Measurements from ENCODE around the gene PRAC1.

PRAC1 gene

DNA sequence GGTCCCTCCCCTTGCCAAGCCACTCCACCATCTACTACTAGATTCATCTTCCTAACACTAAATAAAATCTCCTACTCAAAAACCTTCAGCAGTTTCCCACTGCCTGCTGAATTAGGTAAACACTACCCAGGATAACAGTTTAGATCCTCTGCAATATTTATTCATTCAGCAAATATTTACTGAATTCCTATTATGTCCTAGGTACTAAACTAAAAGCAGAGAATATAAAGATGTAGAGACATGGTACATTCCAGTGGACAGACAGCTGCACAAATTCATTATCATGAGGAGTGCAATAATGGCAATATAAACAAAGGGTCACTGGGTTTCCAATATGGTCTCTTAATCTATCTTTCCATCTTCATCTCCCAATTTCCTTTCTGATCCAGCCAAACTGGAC lies 37.0 kb upstream of the PRAC1 start:
- in situ Hi-C loops (cut with HindIII; ENCODE audit: low sequenced_read_pairs), result no loop called here
- TF ChIP-seq CTCF (IDR thresholded peaks at IDR 0.05; ENCODE audit: low read depth, low read length), result no peak
- no peak for DNase-seq (ENCODE audit: low read depth, low spot score)
- no peak overlapping the region for H3K4me3 ChIP-seq (ENCODE audit: low read depth, low read length)

- in situ Hi-C loops (cut with HindIII; ENCODE audit: low sequenced_read_pairs), result no loop called here
- TF ChIP-seq CTCF (IDR thresholded peaks at IDR 0.05; ENCODE audit: low read depth, low read length), result no peak
- no peak for DNase-seq (ENCODE audit: low read depth, low spot score)
- no peak overlapping the region for H3K4me3 ChIP-seq (ENCODE audit: low read depth, low read length)
Observed at GRCh38 chr17:48757524-48757961, 35.2 kb upstream of the PRAC1 start.

DNA sequence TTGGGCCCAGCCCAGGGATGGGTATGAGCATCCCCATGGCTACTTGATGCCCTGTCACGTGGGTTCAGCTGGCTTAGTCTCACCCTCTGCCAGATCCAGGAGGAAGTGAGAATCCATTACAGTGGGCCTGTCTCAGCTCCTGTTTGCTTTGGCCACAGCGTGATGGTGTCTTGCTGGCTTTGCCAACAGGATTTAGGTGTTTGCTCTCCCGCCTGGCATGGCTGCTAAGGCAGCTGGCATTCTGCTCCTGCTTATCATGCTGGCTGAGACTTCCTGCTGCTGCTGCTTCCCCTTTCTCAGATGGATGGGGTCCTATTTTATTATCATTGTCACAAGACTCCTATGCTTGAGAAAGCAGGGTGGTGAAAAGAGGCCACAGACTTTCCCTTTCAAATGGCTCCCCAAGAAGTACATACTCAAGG lies 34.5 kb upstream of the PRAC1 start:
- in situ Hi-C loops (cut with HindIII; ENCODE audit: low sequenced_read_pairs), result no loop called here
- no peak for DNase-seq (ENCODE audit: low read depth, low spot score)
- H3K4me3 ChIP-seq (ENCODE audit: low read depth, low read length), result no peak overlapping the region
- TF ChIP-seq CTCF (IDR thresholded peaks at IDR 0.05; ENCODE audit: low read depth, low read length), result no peak

GRCh38 chr17:48755356-48755755 lies 33.0 kb upstream of the PRAC1 start:
- no peak for DNase-seq (ENCODE audit: low read depth, low spot score)
- in situ Hi-C loops (cut with HindIII; ENCODE audit: low sequenced_read_pairs), result no loop called here
- TF ChIP-seq CTCF (IDR thresholded peaks at IDR 0.05; ENCODE audit: low read depth, low read length), result no peak
- H3K4me3 ChIP-seq (ENCODE audit: low read depth, low read length), result no peak overlapping the region

- no peak for DNase-seq (ENCODE audit: low read depth, low spot score)
- TF ChIP-seq CTCF (IDR thresholded peaks at IDR 0.05; ENCODE audit: low read depth, low read length), result no peak
- H3K4me3 ChIP-seq (ENCODE audit: low read depth, low read length), result no peak overlapping the region
- in situ Hi-C loops (cut with HindIII; ENCODE audit: low sequenced_read_pairs), result no loop called here
Observed at GRCh38 chr17:48754500-48755261, 32.4 kb upstream of the PRAC1 start.

- DNase-seq (ENCODE audit: low read depth, low spot score), result no peak
- in situ Hi-C loops (cut with HindIII; ENCODE audit: low sequenced_read_pairs), result no loop called here
- H3K4me3 ChIP-seq (ENCODE audit: low read depth, low read length), result no peak overlapping the region
- no peak for TF ChIP-seq CTCF (IDR thresholded peaks at IDR 0.05; ENCODE audit: low read depth, low read length)
Observed at GRCh38 chr17:48753794-48754499, 31.6 kb upstream of the PRAC1 start.

All from astrocyte of the spinal cord (primary cell).